Keratinocyte (primary cell): ENCODE data around the gene CHN2. TPM values are rescaled to one million over a fixed set of nuclear protein-coding genes. Genes with fewer than 3 reads are reported as not detected.

ENCODE experiments used
- DNase-seq: peaks from one replicate; pipeline ENCODE4 v3.0.0-alpha.2; 2011; ENCODE audit warnings: low read depth, missing footprints, low spot score
- FAIRE-seq: peaks from 2 replicates; lab custom pipeline; 2011; peaks lifted over from hg19 to GRCh38; lab: Jason Lieb, UNC
- H2AFZ ChIP-seq: 2 replicates; pipeline ENCODE4 v1.6.0; 2012; ENCODE audit warnings: low read length, control low read depth, inconsistent platforms; ENCODE audit not compliant: control insufficient read depth
- H3K27ac ChIP-seq: 2 replicates; pipeline ENCODE4 v1.5.1; 2011; ENCODE audit warnings: low read length; ENCODE audit not compliant: control insufficient read depth, insufficient read depth
- H3K27me3 ChIP-seq: 3 replicates; pipeline ENCODE4 v1.6.0; 2011; ENCODE audit warnings: low read length; ENCODE audit not compliant: control insufficient read depth, insufficient read depth; ENCODE audit errors: extremely low read depth
- H3K36me3 ChIP-seq, 2 experiments: 2 replicates in 1 of 2; 3 replicates in 1 of 2; pipeline ENCODE4 v1.5.1; 2011; ENCODE audit warnings: low read length in 2 of 2, mild to moderate bottlenecking in 1 of 2; ENCODE audit not compliant: control insufficient read depth in 2 of 2, insufficient read depth in 2 of 2; ENCODE audit errors: extremely low read depth in 1 of 2
- H3K4me1 ChIP-seq: 3 replicates; pipeline ENCODE4 v1.5.1; 2011; ENCODE audit warnings: low read length; ENCODE audit not compliant: control insufficient read depth, insufficient read depth; ENCODE audit errors: extremely low read depth
- H3K4me2 ChIP-seq: 3 replicates; pipeline ENCODE4 v1.6.0; 2011; ENCODE audit warnings: low read depth, low read length; ENCODE audit not compliant: control insufficient read depth, insufficient read depth; ENCODE audit errors: extremely low read depth
- H3K4me3 ChIP-seq, 3 experiments: fragments of 200-600 bp in 1 of 3; sonication (generic) in 1 of 3; 2 replicates in 2 of 3; 3 replicates in 1 of 3; pipeline ENCODE4 v1.5.1; 2011 to 2016; ENCODE audit warnings: low read length in 3 of 3, mild to moderate bottlenecking in 3 of 3, control low read depth in 2 of 3, inconsistent platforms in 1 of 3, low read depth in 1 of 3, mixed read lengths in 1 of 3, mixed run types in 1 of 3, moderate library complexity in 1 of 3; ENCODE audit not compliant: control insufficient read depth in 2 of 3, insufficient read depth in 2 of 3; ENCODE audit errors: extremely low read depth in 1 of 3
- H3K79me2 ChIP-seq: 2 replicates; pipeline ENCODE4 v1.6.0; 2012; ENCODE audit warnings: low read length; ENCODE audit not compliant: control insufficient read depth, insufficient read depth
- H3K9ac ChIP-seq: 3 replicates; pipeline ENCODE4 v1.6.0; 2011; ENCODE audit warnings: low read length; ENCODE audit not compliant: control insufficient read depth, insufficient read depth; ENCODE audit errors: extremely low read depth
- H3K9me1 ChIP-seq: 3 replicates; pipeline ENCODE4 v1.6.0; 2011; ENCODE audit warnings: low read length; ENCODE audit not compliant: control insufficient read depth, insufficient read depth; ENCODE audit errors: extremely low read depth
- H3K9me3 ChIP-seq: 2 replicates; pipeline ENCODE4 v1.5.1; 2012; ENCODE audit warnings: low read depth, low read length; ENCODE audit not compliant: control insufficient read depth
- H4K20me1 ChIP-seq: 3 replicates; pipeline ENCODE4 v1.6.0; 2011; ENCODE audit warnings: low read length; ENCODE audit not compliant: control insufficient read depth, insufficient read depth; ENCODE audit errors: extremely low read depth
- CTCF ChIP-seq, 3 experiments: IDR thresholded peaks in 1 of 3; conservative IDR thresholded peaks in 1 of 3; optimal IDR thresholded peaks in 1 of 3; 2 replicates in 2 of 3; 3 replicates in 1 of 3; pipeline versions ENCODE3 to v1.5.1; 2011; ENCODE audit warnings: low read length in 3 of 3, mild to moderate bottlenecking in 3 of 3, moderate library complexity in 2 of 3, control low read depth in 1 of 3, inconsistent platforms in 1 of 3; ENCODE audit not compliant: insufficient read depth in 2 of 3; ENCODE audit errors: extremely low read depth in 1 of 3
- EZH2 ChIP-seq: IDR thresholded peaks from one replicate; pipeline ENCODE4 v1.6.1; 2012; ENCODE audit warnings: inconsistent platforms, mild to moderate bottlenecking, low read length, moderate library complexity
- dilution Hi-C: fragments of 300-500 bp; cut with MboI; formaldehyde crosslinking; loops from one replicate; pipeline ENCODE4 v1.7.0; 2020; ENCODE audit warnings: low sequenced_read_pairs; ENCODE audit not compliant: extremely low pct_ligation_motif_present
- polyA plus RNA-seq, 5 experiments: library from polyadenylated mRNA; depleted of rRNA in 3 of 5; stranded (reverse) in 3 of 5; stranded (forward) in 1 of 5; unstranded in 1 of 5; fragments of >200 nt; gene quantifications; 1 replicate in 1 of 5; 2 replicates in 3 of 5; 3 replicates in 1 of 5; pipeline versions ENCODE4 v1.2.1 to v1.2.3, GENCODE V29; 2011 to 2012; ENCODE audit warnings: missing spikeins in 2 of 5, low read depth in 1 of 5, low replicate concordance in 1 of 5

Gene CHN2
- polyA plus RNA-seq, 1 donor (not counting 4 experiments of a cell fraction or from before 2014, with no cell fraction given): 1.8 TPM

GRCh38 chr7:29499932-29500331, 305.4 kb downstream of the CHN2 start:
- H3K4me2 ChIP-seq: no peak overlapping the region
- no peaks in the 10 kb centered on the region for H3K79me2 ChIP-seq
- no peaks in the 10 kb centered on the region for H3K4me1 ChIP-seq
- H3K9me3 ChIP-seq: no peaks in the 10 kb centered on the region
- no peaks in the 10 kb centered on the region for H4K20me1 ChIP-seq
- TF ChIP-seq CTCF (optimal IDR thresholded peaks at IDR 0.05 in 1 of 3, IDR thresholded peaks at IDR 0.05 in 1 of 3, conservative IDR thresholded peaks at IDR 0.05 in 1 of 3; ENCODE audit: extremely low read depth in 1 of 3, insufficient read depth in 2 of 3, low read length in 3 of 3): no peak
- no peak for TF ChIP-seq EZH2
- H3K27ac ChIP-seq: no peak overlapping the region
- H2AFZ ChIP-seq: no peak overlapping the region
- FAIRE-seq (no peak), DNase-seq (no peak)
- no peak overlapping the region for H3K4me3 ChIP-seq
- no peaks in the 10 kb centered on the region for H3K9me1 ChIP-seq
- H3K27me3 ChIP-seq: no peaks in the 10 kb centered on the region
- dilution Hi-C loops: no loop called here
- H3K9ac ChIP-seq: no peak overlapping the region
- H3K36me3 ChIP-seq: no peaks in the 10 kb centered on the region

- Histone ChIP-seq H3K4me3 (no peak overlapping the region), H3K79me2 (no peaks in the 10 kb centered on the region), H3K36me3 (no peaks in the 10 kb centered on the region), H4K20me1 (no peaks in the 10 kb centered on the region), H3K4me1 (no peaks in the 10 kb centered on the region), H2AFZ (no peak overlapping the region), H3K9ac (no peak overlapping the region), H3K27me3 (no peaks in the 10 kb centered on the region), H3K9me3 (no peaks in the 10 kb centered on the region), H3K4me2 (no peak overlapping the region), H3K27ac (no peak overlapping the region), H3K9me1 (no peaks in the 10 kb centered on the region)
- DNase-seq (no peak), FAIRE-seq (no peak)
- dilution Hi-C loops: no loop called here
- no peak for TF ChIP-seq CTCF (optimal IDR thresholded peaks at IDR 0.05 in 1 of 3, IDR thresholded peaks at IDR 0.05 in 1 of 3, conservative IDR thresholded peaks at IDR 0.05 in 1 of 3; ENCODE audit: extremely low read depth in 1 of 3, insufficient read depth in 2 of 3, low read length in 3 of 3)
Observed at GRCh38 chr7:29500719-29501118, 306.1 kb downstream of the CHN2 start.
